ENCODE measurements around the gene LETM1. TPM values are rescaled to one million over a fixed set of nuclear protein-coding genes. Genes with fewer than 3 reads are reported as not detected.
A peak's percentile ranks its signal among the peaks of the same experiment; 100 is the strongest.

Gene LETM1
- total and polyA plus RNA-seq, 2 of the 13 experiments (the other 11 are each of a cell fraction or from before 2014, with no cell fraction given), result 9.7 to 41.6 TPM

GRCh38 chr4:1777822-1778641 lies 77.9 kb downstream of the LETM1 start (continued):
- 0 out of 2 replicates have a peak, but pooled peaks have one; percentile 72 for TF ChIP-seq CREB3 (CRISPR knock-in tag; IDR thresholded peaks at IDR 0.05)
- no peak for TF ChIP-seq MAFK (conservative IDR thresholded peaks at IDR 0.05 in 1 of 2, IDR thresholded peaks at IDR 0.05 in 1 of 2; ENCODE audit: low read length in 2 of 2)
- no peak for TF ChIP-seq ONECUT2 (CRISPR knock-in tag; IDR thresholded peaks at IDR 0.05)
- no peak for TF ChIP-seq NR2C2 (CRISPR knock-in tag; IDR thresholded peaks at IDR 0.05; ENCODE audit: borderline replicate concordance)
- no peak for TF ChIP-seq SMARCC2 (IDR thresholded peaks at IDR 0.05)
- TF ChIP-seq ARNTL (CRISPR knock-in tag; IDR thresholded peaks at IDR 0.05), result peak; percentile 69; the same call in 1 of the 2 replicates
- TF ChIP-seq SRSF9 (IDR thresholded peaks at IDR 0.05; ENCODE audit: borderline replicate concordance, insufficient read depth, low read depth, low read length, poor library complexity, severe bottlenecking), result no peak
- no peak for TF ChIP-seq RORA (CRISPR knock-in tag; IDR thresholded peaks at IDR 0.05)
- no peak for TF ChIP-seq ZFP62 (CRISPR knock-in tag; IDR thresholded peaks at IDR 0.05)
- no peak for TF ChIP-seq TGIF2 (CRISPR knock-in tag; IDR thresholded peaks at IDR 0.05)
- TF ChIP-seq NR2F2 (IDR thresholded peaks at IDR 0.05; ENCODE audit: borderline replicate concordance, low read depth), result no peak
- no peak for TF ChIP-seq AGO1 (IDR thresholded peaks at IDR 0.05; ENCODE audit: low read depth, low read length, poor library complexity, severe bottlenecking)
- no peak for TF ChIP-seq ZNF616 (CRISPR knock-in tag; IDR thresholded peaks at IDR 0.05; ENCODE audit: low read depth)
- TF ChIP-seq SNAPC4 (CRISPR knock-in tag; IDR thresholded peaks at IDR 0.05), result no peak
- TF ChIP-seq ZNF17 (CRISPR knock-in tag; IDR thresholded peaks at IDR 0.05), result no peak
- no peak for TF ChIP-seq SALL1 (CRISPR knock-in tag; IDR thresholded peaks at IDR 0.05)
- TF ChIP-seq SRY (CRISPR knock-in tag; IDR thresholded peaks at IDR 0.05), result no peak
- no peak for TF ChIP-seq RELA (CRISPR knock-in tag; IDR thresholded peaks at IDR 0.05)
- no peak for TF ChIP-seq SNRNP70 (IDR thresholded peaks at IDR 0.05; ENCODE audit: low read depth, low read length)
- no peak for TF ChIP-seq PAX8 (CRISPR knock-in tag; IDR thresholded peaks at IDR 0.05; ENCODE audit: borderline replicate concordance)
- 0 out of 2 replicates have a peak, but pooled peaks have one; percentile 18 for TF ChIP-seq MED13 (CRISPR knock-in tag; IDR thresholded peaks at IDR 0.05)
- TF ChIP-seq ZNF703 (CRISPR knock-in tag; IDR thresholded peaks at IDR 0.05; ENCODE audit: borderline replicate concordance), result no peak
- TF ChIP-seq CEBPG (CRISPR knock-in tag; IDR thresholded peaks at IDR 0.05), result no peak
- TF ChIP-seq ZNF335 (CRISPR knock-in tag; IDR thresholded peaks at IDR 0.05), result no peak
- no peak for TF ChIP-seq ZNF557 (CRISPR knock-in tag; IDR thresholded peaks at IDR 0.05)
- TF ChIP-seq HMG20B (CRISPR knock-in tag; conservative IDR thresholded peaks at IDR 0.05), result no peak
- peak; percentile 81; the same call in 1 of the 2 replicates for TF ChIP-seq SOX5 (CRISPR knock-in tag; IDR thresholded peaks at IDR 0.05; ENCODE audit: borderline replicate concordance)
